Cardiac muscle cell (in vitro differentiated cells and primary cell): ENCODE results near the gene RPL27A. TPM values are rescaled to one million over a fixed set of nuclear protein-coding genes. Genes with fewer than 3 reads are reported as not detected.
A peak's percentile ranks its signal among the peaks of the same experiment; 100 is the strongest.

Experiments used
- DNase-seq, 2 donors: peaks; one replicate each; pipeline versions ENCODE4 v3.0.0 to v3.0.0-alpha.2; 2010 to 2017; ENCODE audit warnings: low read depth in 1 of 2, low spot score in 1 of 2
- H3K27ac ChIP-seq: fragments of 200-600 bp; sonication (generic); 2 replicates; pipeline ENCODE4 v1.5.1; 2016
- H3K27me3 ChIP-seq: fragments of 200-600 bp; sonication (generic); 2 replicates; pipeline ENCODE4 v1.6.0; 2016; ENCODE audit warnings: control low read depth
- H3K36me3 ChIP-seq: fragments of 200-600 bp; sonication (generic); 2 replicates; pipeline ENCODE4 v1.5.1; 2016; ENCODE audit warnings: control low read depth
- H3K4me1 ChIP-seq: fragments of 200-600 bp; sonication (generic); 2 replicates; pipeline ENCODE4 v1.8.1; 2017; ENCODE audit warnings: low read depth, mild to moderate bottlenecking, mixed run types
- H3K4me3 ChIP-seq: fragments of 200-600 bp; sonication (generic); 2 replicates; pipeline ENCODE4 v1.5.1; 2016; ENCODE audit warnings: mild to moderate bottlenecking
- H3K9me3 ChIP-seq: fragments of 200-600 bp; sonication (generic); 2 replicates; pipeline ENCODE4 v1.5.1; 2017; ENCODE audit warnings: low read depth, mild to moderate bottlenecking, control low read depth
- polyA plus RNA-seq: library from polyadenylated mRNA; unstranded; fragments of >200 nt; fragmentation: Nextera tagmentation; extraction: Ambion mirVana; gene quantifications from 2 replicates; pipeline ENCODE4 v1.2.1, GENCODE V29; 2016
- total RNA-seq: library from RNA; depleted of rRNA; stranded (reverse); fragments of >200 nt; gene quantifications from 2 replicates; pipeline ENCODE4 v1.2.3, GENCODE V29; 2016
- TF ChIP-seq, protein P1 (sequence below): IDR thresholded peaks from 2 replicates; pipeline ENCODE4 v1.5.1; 2012; ENCODE audit warnings: low read depth, mild to moderate bottlenecking, low read length

Gene RPL27A
- total and polyA plus RNA-seq, 2 experiments from 2014 or later = 586 to 634 TPM

DNA sequence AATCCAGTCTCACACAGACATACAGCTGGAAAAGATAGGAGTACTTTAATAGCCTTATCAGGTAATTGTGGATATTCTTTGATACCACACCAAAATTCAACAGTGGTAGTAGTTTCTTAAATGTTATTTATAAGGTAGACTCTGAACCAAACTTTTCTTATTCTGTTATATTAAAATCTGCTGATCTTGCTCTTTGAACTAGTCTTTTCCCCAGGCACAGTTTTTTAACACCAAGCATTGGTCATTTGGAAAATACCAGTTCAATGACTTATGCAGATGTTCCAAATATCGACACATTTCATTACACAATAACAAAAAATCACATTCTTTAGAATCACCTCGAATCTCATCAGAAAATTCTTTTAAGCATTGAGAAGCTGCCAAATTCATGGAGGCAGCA, 7.7 kb upstream of the RPL27A start:
- DNase-seq = no peak
- Histone ChIP-seq H3K4me3 (no peak overlapping the region), H3K27me3 (no peaks in the 10 kb centered on the region), H3K4me1 (no peaks in the 10 kb centered on the region), H3K9me3 (no peaks in the 10 kb centered on the region), H3K27ac (no peak overlapping the region), H3K36me3 (peaks cover 6% of the 10 kb centered on the region)
- TF ChIP-seq, protein P1, sequence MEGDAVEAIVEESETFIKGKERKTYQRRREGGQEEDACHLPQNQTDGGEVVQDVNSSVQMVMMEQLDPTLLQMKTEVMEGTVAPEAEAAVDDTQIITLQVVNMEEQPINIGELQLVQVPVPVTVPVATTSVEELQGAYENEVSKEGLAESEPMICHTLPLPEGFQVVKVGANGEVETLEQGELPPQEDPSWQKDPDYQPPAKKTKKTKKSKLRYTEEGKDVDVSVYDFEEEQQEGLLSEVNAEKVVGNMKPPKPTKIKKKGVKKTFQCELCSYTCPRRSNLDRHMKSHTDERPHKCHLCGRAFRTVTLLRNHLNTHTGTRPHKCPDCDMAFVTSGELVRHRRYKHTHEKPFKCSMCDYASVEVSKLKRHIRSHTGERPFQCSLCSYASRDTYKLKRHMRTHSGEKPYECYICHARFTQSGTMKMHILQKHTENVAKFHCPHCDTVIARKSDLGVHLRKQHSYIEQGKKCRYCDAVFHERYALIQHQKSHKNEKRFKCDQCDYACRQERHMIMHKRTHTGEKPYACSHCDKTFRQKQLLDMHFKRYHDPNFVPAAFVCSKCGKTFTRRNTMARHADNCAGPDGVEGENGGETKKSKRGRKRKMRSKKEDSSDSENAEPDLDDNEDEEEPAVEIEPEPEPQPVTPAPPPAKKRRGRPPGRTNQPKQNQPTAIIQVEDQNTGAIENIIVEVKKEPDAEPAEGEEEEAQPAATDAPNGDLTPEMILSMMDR = no peak

DNA sequence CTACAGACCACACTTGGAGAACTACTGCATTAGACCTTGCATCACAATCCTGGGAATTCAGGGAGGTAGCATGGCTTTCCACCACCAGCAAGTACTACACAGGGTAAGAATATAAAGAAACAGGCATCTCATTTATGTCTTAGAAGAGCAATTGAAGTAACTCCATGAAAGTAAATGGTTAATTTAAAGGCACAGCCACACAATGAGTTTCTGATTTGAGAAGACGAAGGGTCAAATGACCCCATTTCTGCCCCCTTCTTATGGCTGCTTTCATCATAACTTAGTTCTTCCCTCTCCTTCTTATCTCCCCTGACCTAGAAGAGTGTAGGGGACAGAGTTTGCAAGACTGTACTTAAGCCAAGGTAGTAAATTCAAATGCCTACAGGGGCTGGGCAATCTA, 6.1 kb upstream of the RPL27A start:
- peaks cover 6% of the 10 kb centered on the region for H3K36me3 ChIP-seq
- TF ChIP-seq, protein P1 = no peak
- no peak overlapping the region for H3K4me3 ChIP-seq
- H3K9me3 ChIP-seq = no peaks in the 10 kb centered on the region
- no peak for DNase-seq
- no peaks in the 10 kb centered on the region for H3K4me1 ChIP-seq
- no peak overlapping the region for H3K27ac ChIP-seq
- no peaks in the 10 kb centered on the region for H3K27me3 ChIP-seq

DNA sequence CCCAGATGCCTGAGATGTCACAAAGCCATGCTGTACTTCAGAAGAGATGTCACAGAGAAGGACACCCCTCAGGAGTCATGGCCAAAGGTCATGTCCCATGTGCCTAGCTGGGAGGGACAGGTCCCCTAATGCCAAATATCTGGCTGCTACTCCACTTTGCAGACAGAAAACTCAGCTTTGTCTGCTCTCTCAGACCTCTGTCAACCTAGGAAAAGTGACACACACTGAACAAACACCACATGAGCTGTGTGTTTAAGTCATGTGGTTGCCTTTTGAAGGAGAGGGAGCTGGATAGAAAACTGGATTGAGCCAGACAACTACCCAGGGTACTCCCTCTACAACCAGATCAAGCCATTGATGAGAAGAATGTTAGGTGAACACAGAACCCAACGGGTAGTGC, 3.6 kb upstream of the RPL27A start:
- TF ChIP-seq, protein P1 = no peak
- peaks cover 2% of the 10 kb centered on the region for H3K36me3 ChIP-seq
- no peaks in the 10 kb centered on the region for H3K9me3 ChIP-seq
- no peaks in the 10 kb centered on the region for H3K4me1 ChIP-seq
- H3K27me3 ChIP-seq = no peaks in the 10 kb centered on the region
- H3K4me3 ChIP-seq = no peak overlapping the region
- no peak overlapping the region for H3K27ac ChIP-seq
- DNase-seq = no peak

DNA sequence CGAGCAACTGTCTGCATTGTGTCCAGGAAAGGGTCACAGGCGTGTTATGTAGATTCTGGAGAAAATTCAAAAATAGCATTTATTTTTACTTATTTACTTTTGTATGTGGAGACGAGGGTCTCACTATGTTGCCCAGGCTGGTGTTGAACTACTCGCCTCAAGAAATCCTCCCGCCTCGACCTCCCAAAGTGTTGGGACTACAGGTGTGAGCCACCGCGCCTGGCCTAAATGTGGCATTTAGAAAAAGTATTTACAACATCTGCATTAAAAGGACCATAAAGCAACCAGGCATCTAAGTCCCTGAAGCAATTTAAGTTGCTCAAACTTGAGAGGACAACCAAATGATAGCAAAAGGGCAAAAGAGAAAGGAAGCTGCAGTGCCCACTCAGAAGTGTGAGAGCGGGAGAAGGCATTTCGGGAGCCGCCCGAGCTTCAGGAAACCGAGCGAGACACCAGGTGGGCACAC, 722 bp upstream of the RPL27A start:
- DNase-seq = no peak
- no peaks in the 10 kb centered on the region for H3K27me3 ChIP-seq

DNA sequence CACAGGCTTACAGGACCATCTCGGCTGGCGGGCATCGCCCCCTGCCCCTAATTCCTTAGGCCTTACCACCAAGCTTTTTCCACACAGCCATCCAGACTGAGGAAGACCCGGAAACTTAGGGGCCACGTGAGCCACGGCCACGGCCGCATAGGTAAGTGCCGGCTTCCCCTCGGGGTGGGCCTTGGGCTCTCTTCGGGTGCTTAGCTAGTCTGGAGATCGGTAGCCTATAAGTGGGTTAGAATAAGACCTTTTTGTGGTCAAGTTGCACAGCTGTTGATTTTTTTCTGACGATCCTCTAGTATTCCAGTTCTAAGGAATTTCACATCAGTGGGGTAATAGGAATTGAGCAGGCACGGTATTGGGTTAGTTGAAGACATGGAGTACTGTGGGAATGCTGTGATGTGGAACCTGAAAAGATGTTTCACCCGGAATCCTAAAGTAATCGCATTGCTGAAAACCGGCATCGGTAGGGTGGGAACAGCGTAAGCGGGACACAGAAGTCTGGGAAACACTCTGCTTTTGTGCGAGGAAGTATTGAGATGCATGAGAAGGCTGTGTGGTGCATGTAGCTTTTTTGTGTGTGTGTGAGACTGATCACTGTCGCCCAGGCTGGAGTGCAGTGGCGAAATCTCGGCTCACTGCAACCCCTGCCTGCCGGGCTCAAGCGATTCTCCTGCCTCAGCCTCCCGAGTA, 669 bp downstream of the RPL27A start:
- TF ChIP-seq, protein P1 = no peak
- no peak for DNase-seq
- peaks cover 27% of the 10 kb centered on the region for H3K36me3 ChIP-seq

More for the DNA sequence above, 722 bp upstream of the RPL27A start:
- TF ChIP-seq, protein P1 = no peak
- Histone ChIP-seq H3K4me3 (peak overlapping the region; percentile 97), H3K36me3 (peaks cover 26% of the 10 kb centered on the region), H3K27ac (peak overlapping the region; percentile 98), H3K9me3 (no peaks in the 10 kb centered on the region), H3K4me1 (no peaks in the 10 kb centered on the region)

More for the DNA sequence above, 669 bp downstream of the RPL27A start:
- peak overlapping the region; percentile 98 for H3K27ac ChIP-seq
- H3K9me3 ChIP-seq = no peaks in the 10 kb centered on the region
- no peaks in the 10 kb centered on the region for H3K27me3 ChIP-seq
- peaks cover 5% of the 10 kb centered on the region for H3K4me1 ChIP-seq
- peak overlapping the region; percentile 97 for H3K4me3 ChIP-seq
